Measurements from ENCODE around the gene TIMM8A.

Gene TIMM8A

GRCh38 chrX:101348452-101349192 is at the start of gene TIMM8A:
TIMM8A (minus strand) TSS chrX:101348742; CDS start chrX:101348664, 78 bp downstream.
- DNase-seq: peak; percentile 64

- DNase-seq: no peak
Observed at GRCh38 chrX:101397779-101398178, 49.2 kb upstream of the TIMM8A start.

GRCh38 chrX:101395789-101396188 is 47.2 kb upstream of the TIMM8A start:
- peak; percentile 17 for DNase-seq

GRCh38 chrX:101394372-101394771 is 45.8 kb upstream of the TIMM8A start:
- no peak for DNase-seq

GRCh38 chrX:101393530-101394305 is 45.2 kb upstream of the TIMM8A start:
- no peak for DNase-seq

- DNase-seq: no peak
Observed at GRCh38 chrX:101391831-101392230, 43.3 kb upstream of the TIMM8A start.

- DNase-seq: peak; percentile 86
Observed at GRCh38 chrX:101390664-101391525, 42.4 kb upstream of the TIMM8A start, which contains the start of gene RPL36A. RPL36A (plus strand) TSS chrX:101391011; CDS start chrX:101391044, 33 bp downstream.

GRCh38 chrX:101388604-101389003 is 40.1 kb upstream of the TIMM8A start:
- no peak for DNase-seq

- DNase-seq: no peak
Observed at GRCh38 chrX:101386542-101386885, 38.0 kb upstream of the TIMM8A start.

GRCh38 chrX:101385795-101386541 is 37.4 kb upstream of the TIMM8A start, which contains the start of gene BTK:
BTK (minus strand) TSS chrX:101386191; CDS start chrX:101375284, 10,907 bp downstream.
- no peak for DNase-seq

GRCh38 chrX:101385026-101385684 is 36.6 kb upstream of the TIMM8A start:
- no peak for DNase-seq

- no peak for DNase-seq
Observed at GRCh38 chrX:101383679-101384205, 35.2 kb upstream of the TIMM8A start.

- no peak for DNase-seq
Observed at GRCh38 chrX:101377547-101377946, 29.0 kb upstream of the TIMM8A start.

GRCh38 chrX:101370888-101371504 is 22.5 kb upstream of the TIMM8A start:
- no peak for DNase-seq

- no peak for DNase-seq
Observed at GRCh38 chrX:101369687-101370086, 21.1 kb upstream of the TIMM8A start.

GRCh38 chrX:101368800-101369199 is 20.3 kb upstream of the TIMM8A start:
- no peak for DNase-seq

GRCh38 chrX:101365301-101365795 is 16.8 kb upstream of the TIMM8A start:
- DNase-seq: no peak

- DNase-seq: no peak
Observed at GRCh38 chrX:101362757-101363156, 14.2 kb upstream of the TIMM8A start.

- DNase-seq: no peak
Observed at GRCh38 chrX:101362116-101362515, 13.6 kb upstream of the TIMM8A start.

- no peak for DNase-seq
Observed at GRCh38 chrX:101360390-101360789, 11.8 kb upstream of the TIMM8A start.

GRCh38 chrX:101359966-101360365 is 11.4 kb upstream of the TIMM8A start:
- peak; percentile 15 for DNase-seq
